Breast epithelium (tissue), 3 donors: ENCODE results near the gene OTOA.

Source experiments
- CTCF ChIP-seq, 3 donors: fragments of 450-650 bp; IDR thresholded peaks; one replicate each; pipeline ENCODE4 v1.5.1; 2016 to 2017; ENCODE audit warnings: antibody characterized with exemption in 3 of 3, mild to moderate bottlenecking in 3 of 3, moderate library complexity in 3 of 3
- POLR2AphosphoS5 ChIP-seq, 3 donors: sonication (generic); formaldehyde crosslinking; IDR thresholded peaks; one replicate each; pipeline ENCODE4 v1.6.1; 2017; ENCODE audit warnings: antibody characterized with exemption in 3 of 3

- TF ChIP-seq CTCF (IDR thresholded peaks at IDR 0.05) (no peak), POLR2AphosphoS5 (IDR thresholded peaks at IDR 0.05) (no peak)
Observed at GRCh38 chr16:21664801-21665492, 1.2 kb downstream of the OTOA start.
